ENCODE data around the gene SDK1.

GRCh38 chr7:3520206-3520605 is 219.2 kb downstream of the SDK1 start:
- no peak for TF ChIP-seq CTCF (IDR thresholded peaks at IDR 0.05)
- TF ChIP-seq POLR2A (IDR thresholded peaks at IDR 0.05): no peak

All from vagina (tissue), 2 donors.